Measurements from ENCODE around the gene SHFL.

Gene SHFL

DNA sequence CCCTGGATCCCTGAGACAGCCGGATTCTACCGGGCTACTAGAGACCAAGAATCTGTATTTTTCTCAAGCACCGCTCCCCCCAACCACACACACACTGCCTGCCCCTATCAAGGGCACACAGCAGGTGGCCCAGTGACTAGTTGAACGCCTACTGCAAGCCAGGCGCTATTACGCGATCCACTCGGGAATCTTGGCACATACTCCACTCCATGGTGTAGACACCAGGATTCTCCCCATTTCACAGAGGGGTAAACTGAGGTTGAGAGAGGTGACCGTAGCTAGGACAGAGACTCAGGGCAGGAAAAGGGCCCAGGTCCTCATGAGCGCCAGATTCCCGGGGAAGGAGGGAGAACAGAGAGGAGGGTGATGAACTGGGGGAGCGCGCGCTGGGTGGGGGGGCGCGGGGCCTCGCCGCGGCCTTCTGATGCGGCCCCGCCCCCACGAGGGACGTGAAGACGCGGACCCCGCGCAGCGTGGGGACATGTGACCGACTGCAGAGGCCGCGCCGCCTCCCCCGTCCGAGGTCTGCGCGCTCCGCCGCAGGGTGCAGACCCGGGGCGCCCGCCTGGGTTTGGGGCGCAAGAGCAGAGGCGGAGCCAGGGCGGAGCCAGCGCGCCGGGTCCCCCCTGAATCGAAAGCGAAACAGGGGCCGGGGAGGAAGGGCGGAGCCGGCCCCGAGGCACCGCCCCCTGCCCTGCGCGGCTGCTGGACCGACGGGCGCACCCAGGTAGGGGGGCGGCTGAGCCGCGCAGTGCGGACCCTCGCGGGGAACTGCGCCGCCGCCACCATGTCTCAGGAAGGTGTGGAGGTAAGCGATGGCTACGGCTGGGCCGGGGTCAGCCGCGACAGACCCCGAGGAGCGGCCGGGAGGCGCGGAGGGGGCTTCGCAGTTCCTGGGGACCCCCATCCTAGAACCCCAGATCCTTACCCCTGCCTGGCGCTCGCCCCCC lies at the start of gene SHFL:
TSS of gene SHFL (plus strand) at position 677 of the 950 bp plus-strand sequence. CDS start at position 788, 111 bp downstream.
- no peaks in the 10 kb centered on the region for H3K27me3 ChIP-seq (ENCODE audit: control insufficient read depth, insufficient read depth, low read length)
- no CpG with 5 or more reads among the region's 81 CpGs for WGBS (ENCODE audit: insufficient coverage, insufficient read length)
- no peaks in the 10 kb centered on the region for H3K36me3 ChIP-seq (ENCODE audit: control insufficient read depth, insufficient read depth, low read length)
- no peak for DNase-seq (ENCODE audit: low read depth, low spot score)
- peak within 1 kb of the TSS; percentile 97 for H3K4me3 ChIP-seq (ENCODE audit: low read length)
- no peak within 1 kb of the TSS for H3K27ac ChIP-seq (ENCODE audit: low read length)
- H3K9me3 ChIP-seq (ENCODE audit: control insufficient read depth, insufficient read depth, low read length) = no peaks in the 10 kb centered on the region
- no peaks in the 10 kb centered on the region for H3K4me1 ChIP-seq (ENCODE audit: control insufficient read depth, insufficient read depth, low read length)

DNA sequence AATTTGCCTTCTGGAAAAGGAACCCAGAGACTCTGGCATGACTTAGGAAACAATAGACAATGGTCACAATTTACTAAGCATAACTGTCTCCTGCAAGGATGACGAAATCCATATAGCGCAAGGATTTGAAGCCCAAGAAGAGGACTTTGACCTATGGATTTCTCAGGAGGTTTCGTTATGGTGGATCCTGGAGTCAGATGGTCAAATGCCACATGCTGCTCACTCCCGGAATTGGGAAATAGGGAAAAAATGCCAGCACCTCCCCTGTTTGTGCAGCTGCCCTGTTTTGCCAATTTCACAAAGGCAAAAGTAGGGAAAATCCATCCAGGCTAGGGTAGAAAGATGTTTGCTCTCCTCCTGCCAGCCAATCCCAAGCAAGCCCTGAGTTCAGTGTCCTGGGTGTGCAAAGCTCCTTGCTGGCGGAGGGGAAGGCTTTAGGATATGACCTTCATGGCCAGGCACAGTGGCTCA lies 49.5 kb upstream of the SHFL start:
- WGBS (ENCODE audit: insufficient coverage, insufficient read length) = no CpG with 5 or more reads among the region's 5 CpGs
- Histone ChIP-seq H3K4me3 (ENCODE audit: low read length) (no peak overlapping the region), H3K36me3 (ENCODE audit: control insufficient read depth, insufficient read depth, low read length) (no peaks in the 10 kb centered on the region), H3K27me3 (ENCODE audit: control insufficient read depth, insufficient read depth, low read length) (no peaks in the 10 kb centered on the region), H3K4me1 (ENCODE audit: control insufficient read depth, insufficient read depth, low read length) (no peaks in the 10 kb centered on the region), H3K27ac (ENCODE audit: low read length) (no peak overlapping the region), H3K9me3 (ENCODE audit: control insufficient read depth, insufficient read depth, low read length) (no peaks in the 10 kb centered on the region; the same call in 1 of the 2 replicates)
- DNase-seq (ENCODE audit: low read depth, low spot score) = no peak

DNA sequence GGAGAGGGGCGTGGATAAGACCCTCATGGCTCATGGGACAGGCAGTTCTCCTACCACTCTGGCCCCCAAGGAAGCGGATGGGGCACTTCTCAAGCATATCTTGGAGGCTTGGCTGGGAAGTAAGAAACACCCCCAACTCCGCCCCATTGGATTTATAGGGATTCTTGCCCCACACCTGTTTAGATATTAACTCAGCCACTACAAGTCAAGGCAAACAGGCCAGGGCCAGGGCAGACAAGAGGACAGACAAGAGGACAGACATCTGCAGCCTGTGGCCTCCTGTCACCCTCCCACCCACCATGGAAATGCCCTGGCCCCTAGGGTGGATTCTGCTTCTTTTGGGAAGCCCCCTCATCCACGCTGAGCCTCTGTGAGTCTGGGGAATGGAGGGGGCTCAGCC lies 48.8 kb upstream of the SHFL start:
- DNase-seq (ENCODE audit: low read depth, low spot score) = no peak
- no peaks in the 10 kb centered on the region for H3K27me3 ChIP-seq (ENCODE audit: control insufficient read depth, insufficient read depth, low read length)
- no peaks in the 10 kb centered on the region for H3K36me3 ChIP-seq (ENCODE audit: control insufficient read depth, insufficient read depth, low read length)
- H3K9me3 ChIP-seq (ENCODE audit: control insufficient read depth, insufficient read depth, low read length) = no peaks in the 10 kb centered on the region; the same call in 1 of the 2 replicates
- no peak overlapping the region for H3K4me3 ChIP-seq (ENCODE audit: low read length)
- WGBS (ENCODE audit: insufficient coverage, insufficient read length) = no CpG with 5 or more reads among the region's 4 CpGs
- no peaks in the 10 kb centered on the region for H3K4me1 ChIP-seq (ENCODE audit: control insufficient read depth, insufficient read depth, low read length)
- H3K27ac ChIP-seq (ENCODE audit: low read length) = no peak overlapping the region

DNA sequence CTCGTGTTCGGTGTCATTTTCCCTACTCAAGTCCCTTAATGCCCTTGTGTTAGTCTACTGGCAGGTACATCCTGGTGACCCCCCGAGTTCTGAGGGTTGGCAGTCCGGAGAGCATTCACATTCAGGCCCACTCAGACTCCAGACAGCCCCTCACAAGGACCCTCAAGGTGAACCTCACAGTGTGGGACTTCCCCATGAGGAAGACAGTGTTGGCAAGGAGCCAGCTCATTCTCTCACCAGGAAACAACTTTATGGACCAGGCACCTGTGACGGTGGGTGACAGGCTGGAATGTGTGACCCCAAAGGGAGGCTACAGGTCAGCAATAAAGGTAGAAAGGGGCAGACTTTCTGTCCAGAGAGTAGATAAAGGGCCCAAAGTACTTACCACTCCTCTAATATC lies 48.3 kb upstream of the SHFL start:
- Histone ChIP-seq H3K27ac (ENCODE audit: low read length) (no peak overlapping the region), H3K9me3 (ENCODE audit: control insufficient read depth, insufficient read depth, low read length) (no peaks in the 10 kb centered on the region; the same call in 1 of the 2 replicates), H3K36me3 (ENCODE audit: control insufficient read depth, insufficient read depth, low read length) (no peaks in the 10 kb centered on the region), H3K4me3 (ENCODE audit: low read length) (no peak overlapping the region), H3K27me3 (ENCODE audit: control insufficient read depth, insufficient read depth, low read length) (no peaks in the 10 kb centered on the region), H3K4me1 (ENCODE audit: control insufficient read depth, insufficient read depth, low read length) (no peaks in the 10 kb centered on the region)
- no peak for DNase-seq (ENCODE audit: low read depth, low spot score)
- WGBS (ENCODE audit: insufficient coverage, insufficient read length) = no CpG with 5 or more reads among the region's 5 CpGs

DNA sequence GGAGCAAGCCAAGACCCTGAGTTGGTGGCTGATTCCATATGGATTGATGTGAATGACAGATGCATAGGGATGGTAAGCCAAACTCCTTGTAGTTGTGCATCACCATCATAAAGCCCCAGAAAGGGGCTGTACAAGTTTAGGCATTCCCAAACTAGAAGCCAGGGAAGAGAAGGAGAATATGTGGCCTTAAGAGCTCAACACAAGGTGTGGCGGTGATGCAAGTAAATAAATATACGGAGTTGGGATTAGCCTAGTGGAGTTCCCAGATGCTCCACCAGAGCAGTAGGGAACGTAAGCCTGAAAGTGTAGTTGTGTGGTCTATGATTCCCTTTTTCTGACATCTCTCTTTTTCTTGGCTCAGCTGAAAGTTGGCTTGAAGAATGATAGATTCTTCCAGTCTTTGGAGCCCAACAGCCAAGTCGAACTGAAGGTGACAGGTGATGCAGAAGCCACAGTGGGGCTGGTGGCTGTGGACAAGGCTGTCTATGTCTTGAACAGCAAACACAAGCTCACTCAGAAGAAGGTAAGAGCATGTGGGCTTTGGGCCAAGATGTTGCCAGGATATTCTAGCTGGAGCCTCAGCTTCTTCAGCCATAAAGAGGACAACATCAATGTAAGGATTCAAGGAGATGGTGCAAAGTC lies 42.7 kb upstream of the SHFL start:
- WGBS (ENCODE audit: insufficient coverage, insufficient read length) = no CpG with 5 or more reads among the region's 4 CpGs
- no peaks in the 10 kb centered on the region for H3K4me1 ChIP-seq (ENCODE audit: control insufficient read depth, insufficient read depth, low read length)
- no peaks in the 10 kb centered on the region for H3K36me3 ChIP-seq (ENCODE audit: control insufficient read depth, insufficient read depth, low read length)
- no peak overlapping the region for H3K27ac ChIP-seq (ENCODE audit: low read length)
- no peaks in the 10 kb centered on the region for H3K27me3 ChIP-seq (ENCODE audit: control insufficient read depth, insufficient read depth, low read length)
- no peak for DNase-seq (ENCODE audit: low read depth, low spot score)
- H3K4me3 ChIP-seq (ENCODE audit: low read length) = no peak overlapping the region
- peaks cover 14% of the 10 kb centered on the region for H3K9me3 ChIP-seq (ENCODE audit: control insufficient read depth, insufficient read depth, low read length)

DNA sequence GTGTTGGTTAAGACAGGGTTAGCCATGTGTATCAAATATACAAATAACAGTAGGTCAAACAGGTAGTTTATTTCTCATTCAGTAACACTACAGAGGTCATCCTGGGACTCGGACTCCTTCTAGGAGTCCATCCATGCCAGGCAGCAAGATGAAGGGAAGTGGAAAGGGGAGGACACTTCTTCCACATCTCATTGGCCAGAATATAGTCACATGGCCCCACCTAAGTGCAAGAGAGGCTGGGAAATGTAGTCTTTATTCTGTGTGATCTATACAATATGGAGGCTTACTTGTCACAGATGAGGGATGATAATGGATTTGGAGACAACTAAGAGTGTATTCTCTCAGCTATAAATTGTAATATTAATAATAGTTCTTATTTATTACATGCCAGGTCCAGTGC lies 41.7 kb upstream of the SHFL start:
- Histone ChIP-seq H3K9me3 (ENCODE audit: control insufficient read depth, insufficient read depth, low read length) (peaks cover 14% of the 10 kb centered on the region), H3K4me3 (ENCODE audit: low read length) (no peak overlapping the region), H3K4me1 (ENCODE audit: control insufficient read depth, insufficient read depth, low read length) (no peaks in the 10 kb centered on the region), H3K36me3 (ENCODE audit: control insufficient read depth, insufficient read depth, low read length) (no peaks in the 10 kb centered on the region), H3K27me3 (ENCODE audit: control insufficient read depth, insufficient read depth, low read length) (no peaks in the 10 kb centered on the region), H3K27ac (ENCODE audit: low read length) (no peak overlapping the region)
- no peak for DNase-seq (ENCODE audit: low read depth, low spot score)
- no CpG with 5 or more reads among the region's 1 CpG for WGBS (ENCODE audit: insufficient coverage, insufficient read length)

DNA sequence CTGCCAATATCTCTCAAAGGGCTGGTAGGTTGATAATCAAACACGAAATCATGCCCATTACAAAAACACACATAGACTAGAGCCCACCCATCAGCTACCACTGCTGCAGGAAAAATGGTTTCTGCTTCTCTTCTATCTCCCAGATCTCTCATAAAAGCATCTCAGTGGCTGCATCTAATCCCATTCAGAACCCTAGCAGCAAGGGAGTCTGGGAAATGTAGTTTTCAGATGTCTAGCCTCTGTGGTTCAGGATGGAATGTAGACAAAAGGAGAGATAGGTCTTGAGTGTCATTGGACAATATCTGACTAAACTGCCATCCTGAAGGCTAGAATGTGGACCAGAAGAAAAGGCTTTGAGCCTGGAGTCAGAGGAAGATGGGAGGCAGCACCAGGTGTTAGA lies 40.7 kb upstream of the SHFL start:
- no CpG with 5 or more reads among the region's 1 CpG for WGBS (ENCODE audit: insufficient coverage, insufficient read length)
- no peaks in the 10 kb centered on the region for H3K4me1 ChIP-seq (ENCODE audit: control insufficient read depth, insufficient read depth, low read length)
- DNase-seq (ENCODE audit: low read depth, low spot score) = no peak
- no peak overlapping the region for H3K27ac ChIP-seq (ENCODE audit: low read length)
- H3K27me3 ChIP-seq (ENCODE audit: control insufficient read depth, insufficient read depth, low read length) = no peaks in the 10 kb centered on the region
- no peak overlapping the region for H3K4me3 ChIP-seq (ENCODE audit: low read length)
- H3K36me3 ChIP-seq (ENCODE audit: control insufficient read depth, insufficient read depth, low read length) = no peaks in the 10 kb centered on the region
- H3K9me3 ChIP-seq (ENCODE audit: control insufficient read depth, insufficient read depth, low read length) = peaks cover 14% of the 10 kb centered on the region

DNA sequence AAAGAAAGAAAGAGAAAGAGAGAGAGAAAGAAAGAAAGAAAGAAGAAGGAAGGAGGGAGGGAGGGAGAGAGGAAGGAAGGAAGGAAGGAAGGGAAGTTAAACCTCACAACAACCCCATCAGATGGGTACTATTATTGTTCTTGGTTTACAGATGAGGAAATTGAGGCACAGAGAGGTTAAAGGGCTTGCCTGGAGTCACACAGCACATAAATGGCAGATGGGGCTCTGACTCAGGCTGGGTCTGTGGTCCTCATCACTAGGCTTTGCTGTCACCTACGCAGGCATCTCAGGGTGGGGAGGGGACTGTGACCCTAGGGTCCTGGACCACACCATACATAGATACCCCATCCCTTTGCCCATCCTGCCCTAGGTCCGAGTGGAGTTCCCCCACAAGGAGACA lies 36.5 kb upstream of the SHFL start:
- peaks cover 4% of the 10 kb centered on the region for H3K9me3 ChIP-seq (ENCODE audit: control insufficient read depth, insufficient read depth, low read length)
- H3K36me3 ChIP-seq (ENCODE audit: control insufficient read depth, insufficient read depth, low read length) = no peaks in the 10 kb centered on the region
- no peak overlapping the region for H3K4me3 ChIP-seq (ENCODE audit: low read length)
- no CpG with 5 or more reads among the region's 2 CpGs for WGBS (ENCODE audit: insufficient coverage, insufficient read length)
- no peaks in the 10 kb centered on the region for H3K4me1 ChIP-seq (ENCODE audit: control insufficient read depth, insufficient read depth, low read length)
- DNase-seq (ENCODE audit: low read depth, low spot score) = no peak
- H3K27me3 ChIP-seq (ENCODE audit: control insufficient read depth, insufficient read depth, low read length) = no peaks in the 10 kb centered on the region
- no peak overlapping the region for H3K27ac ChIP-seq (ENCODE audit: low read length)

DNA sequence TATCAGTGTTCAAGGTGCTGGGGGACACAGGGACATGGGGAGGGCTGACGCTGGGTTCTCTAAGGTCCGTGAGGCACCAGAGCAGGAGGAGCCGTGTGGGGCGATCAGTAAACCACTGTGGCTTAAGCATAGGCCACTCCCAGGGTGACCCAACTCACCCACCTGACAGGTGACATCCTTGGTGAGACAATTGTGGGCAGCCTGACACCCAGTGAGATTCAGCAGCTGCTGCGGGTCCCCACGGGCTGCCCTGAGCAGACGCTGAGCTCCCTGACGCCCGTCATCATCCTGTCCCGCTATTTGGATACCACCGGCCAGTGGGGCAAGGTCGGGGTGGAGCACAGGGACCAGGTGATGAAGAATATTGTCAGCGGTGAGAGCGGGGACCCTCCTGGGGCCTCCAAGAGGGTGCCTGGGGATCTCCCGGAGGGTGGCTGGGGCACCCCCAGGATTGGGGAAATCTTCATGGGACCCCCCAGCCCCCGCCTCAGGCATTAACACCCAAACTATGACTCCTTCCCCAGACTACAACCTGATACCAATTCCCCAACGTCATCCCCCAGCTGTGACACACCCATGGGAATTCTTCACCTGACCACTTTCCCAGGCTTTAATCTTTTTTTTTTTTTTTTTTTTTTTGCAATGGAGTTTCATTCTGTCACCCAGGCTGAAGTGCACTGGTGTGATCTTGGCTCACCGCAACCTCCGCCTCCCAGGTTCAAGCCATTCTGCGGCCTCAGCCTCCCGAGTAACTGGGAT lies 33.3 kb upstream of the SHFL start:
- Histone ChIP-seq H3K9me3 (ENCODE audit: control insufficient read depth, insufficient read depth, low read length) (no peaks in the 10 kb centered on the region; the same call in 1 of the 2 replicates), H3K4me3 (ENCODE audit: low read length) (no peak overlapping the region), H3K36me3 (ENCODE audit: control insufficient read depth, insufficient read depth, low read length) (no peaks in the 10 kb centered on the region), H3K27me3 (ENCODE audit: control insufficient read depth, insufficient read depth, low read length) (no peaks in the 10 kb centered on the region), H3K27ac (ENCODE audit: low read length) (no peak overlapping the region), H3K4me1 (ENCODE audit: control insufficient read depth, insufficient read depth, low read length) (no peaks in the 10 kb centered on the region)
- no CpG with 5 or more reads among the region's 21 CpGs for WGBS (ENCODE audit: insufficient coverage, insufficient read length)
- no peak for DNase-seq (ENCODE audit: low read depth, low spot score)

DNA sequence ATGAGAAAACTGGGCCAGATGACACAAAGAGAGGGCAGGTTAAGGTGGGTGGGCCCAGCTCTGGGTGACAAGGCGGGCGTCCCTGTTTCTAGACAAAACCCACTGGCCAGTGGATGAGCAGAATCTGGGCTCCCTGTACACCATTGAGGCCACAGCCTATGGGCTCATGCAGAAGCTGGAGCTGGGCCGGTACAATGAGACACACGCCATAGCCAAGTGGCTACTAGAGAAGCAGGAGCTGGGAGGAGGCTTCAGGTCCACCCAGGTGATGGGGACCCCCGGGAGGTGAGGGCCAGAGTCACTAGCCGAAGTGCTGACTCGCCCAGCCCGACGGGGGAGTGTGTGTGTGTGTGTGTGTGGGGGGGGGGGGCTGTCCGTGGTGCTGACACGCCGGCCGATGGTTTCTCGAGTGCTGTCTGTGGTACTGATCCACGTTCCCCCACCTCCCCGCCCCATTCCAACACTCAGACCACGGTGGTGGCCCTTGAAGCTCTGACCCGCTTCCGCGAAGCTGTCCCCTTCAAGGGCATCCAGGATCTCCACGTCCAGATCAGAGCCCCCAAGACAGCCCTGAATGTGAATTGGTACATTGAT lies 24.3 kb upstream of the SHFL start:
- DNase-seq (ENCODE audit: low read depth, low spot score) = no peak
- H3K9me3 ChIP-seq (ENCODE audit: control insufficient read depth, insufficient read depth, low read length) = no peaks in the 10 kb centered on the region
- H3K27me3 ChIP-seq (ENCODE audit: control insufficient read depth, insufficient read depth, low read length) = no peaks in the 10 kb centered on the region
- H3K27ac ChIP-seq (ENCODE audit: low read length) = no peak overlapping the region
- no CpG with 5 or more reads among the region's 21 CpGs for WGBS (ENCODE audit: insufficient coverage, insufficient read length)
- H3K4me3 ChIP-seq (ENCODE audit: low read length) = no peak overlapping the region
- H3K36me3 ChIP-seq (ENCODE audit: control insufficient read depth, insufficient read depth, low read length) = no peaks in the 10 kb centered on the region
- no peaks in the 10 kb centered on the region; the same call in 1 of the 2 replicates for H3K4me1 ChIP-seq (ENCODE audit: control insufficient read depth, insufficient read depth, low read length)
